GM08714 (cell line): ENCODE results near the gene SCPEP1.

Experiments
- H3K4me3 ChIP-seq: fragments of 200-500 bp; sonication (Bioruptor generic); 2 replicates; pipeline ENCODE4 v1.5.1; 2014; ENCODE audit warnings: mild to moderate bottlenecking, low read length, inconsistent platforms
- ZNF274 ChIP-seq: IDR thresholded peaks from 2 replicates; pipeline ENCODE4 v1.6.1; 2012; ENCODE audit warnings: mild to moderate bottlenecking, low read depth, low read length

Gene SCPEP1

GRCh38 chr17:57033296-57033695 is 55.4 kb downstream of the SCPEP1 start:
- no peak overlapping the region for H3K4me3 ChIP-seq
- TF ChIP-seq ZNF274: no peak

DNA sequence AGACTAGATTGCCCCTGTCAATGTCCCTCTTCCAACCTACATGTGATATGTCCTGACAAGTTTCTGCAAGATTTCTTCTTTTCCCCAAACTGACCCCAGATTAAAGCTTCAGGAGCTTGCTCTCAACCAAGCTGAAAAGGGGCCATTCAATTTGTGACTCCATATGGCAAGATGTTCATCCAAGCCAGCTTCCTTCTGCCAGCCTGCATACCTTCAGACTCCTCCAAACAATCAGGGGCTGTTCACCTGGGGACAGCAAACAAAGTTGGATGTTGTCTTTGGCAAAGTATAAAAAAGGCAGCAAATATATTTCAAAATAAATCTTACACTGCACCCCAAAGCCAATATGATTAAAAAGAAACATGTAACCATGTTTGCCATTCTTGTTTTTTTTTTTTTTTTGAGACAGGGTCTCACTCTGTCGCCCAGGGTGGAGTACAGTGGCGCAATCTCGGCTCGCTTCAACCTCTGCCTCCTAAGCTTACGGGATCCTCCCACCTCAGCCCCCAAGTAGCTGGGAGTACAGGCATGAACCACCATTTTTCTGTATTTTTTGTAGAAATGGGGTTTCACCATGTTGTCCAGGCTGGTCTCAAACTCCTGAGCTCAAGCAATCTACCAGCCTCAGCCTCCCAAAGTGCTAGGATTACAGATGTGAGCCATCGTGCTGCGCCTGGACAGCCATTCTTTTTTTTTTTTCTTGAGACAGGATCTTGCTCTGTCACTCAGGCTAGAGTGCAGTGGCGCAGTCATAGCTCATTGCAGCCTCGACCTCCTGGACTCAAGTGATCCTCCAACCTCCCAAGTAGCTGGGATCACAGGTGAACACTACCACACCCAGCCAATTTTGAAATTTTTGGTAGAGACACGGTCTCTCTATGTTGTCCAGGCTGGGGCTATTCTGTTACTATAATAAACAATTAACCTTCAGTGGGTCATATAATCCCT is 57.1 kb downstream of the SCPEP1 start:
- TF ChIP-seq ZNF274: no peak
- no peak overlapping the region for H3K4me3 ChIP-seq

DNA sequence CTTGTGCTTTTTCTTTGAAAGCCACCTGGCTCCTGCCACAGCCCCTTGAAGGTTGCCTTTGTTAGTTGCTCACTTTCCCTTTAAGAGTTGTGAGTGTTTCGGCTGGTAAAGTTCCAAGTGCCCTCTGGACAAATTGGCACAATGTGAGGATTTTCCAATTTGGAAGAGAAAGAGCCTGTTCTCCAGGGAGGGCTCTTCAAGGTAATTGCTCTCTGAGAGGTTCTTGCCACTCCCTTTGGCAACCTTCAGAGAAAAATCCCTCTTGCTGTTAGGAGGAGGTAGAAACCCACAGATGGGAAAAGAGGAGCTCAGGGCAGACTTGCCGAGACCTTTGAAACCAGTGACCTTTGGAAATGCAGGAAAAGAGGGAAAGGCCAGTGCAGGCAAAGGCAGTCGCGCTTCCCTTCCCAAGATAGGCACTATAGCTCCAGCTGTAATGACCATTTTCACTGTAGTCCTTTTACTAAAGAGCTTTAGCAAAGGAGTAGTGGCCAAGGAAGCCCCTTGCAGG is 58.1 kb downstream of the SCPEP1 start:
- no peak overlapping the region for H3K4me3 ChIP-seq
- no peak for TF ChIP-seq ZNF274

DNA sequence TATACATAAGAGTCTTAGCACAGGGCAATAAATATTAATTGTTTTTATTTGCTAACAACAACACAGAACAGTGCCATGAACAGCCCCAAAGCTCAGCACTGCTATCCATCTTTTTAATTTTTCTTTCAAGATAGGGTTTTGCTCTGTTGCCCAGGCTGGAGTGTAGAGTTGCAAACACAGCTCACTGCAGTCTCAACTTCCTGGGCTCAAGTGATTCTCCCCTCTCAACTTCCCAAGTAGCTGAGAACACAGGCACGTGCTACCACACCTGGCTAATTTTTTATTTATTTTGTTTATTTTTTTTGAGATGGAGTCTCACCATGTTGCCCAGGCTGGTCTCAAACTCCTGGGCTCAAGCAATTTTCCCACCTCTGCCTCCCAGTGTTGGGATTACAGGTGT is 59.5 kb downstream of the SCPEP1 start:
- H3K4me3 ChIP-seq: no peak overlapping the region
- no peak for TF ChIP-seq ZNF274

DNA sequence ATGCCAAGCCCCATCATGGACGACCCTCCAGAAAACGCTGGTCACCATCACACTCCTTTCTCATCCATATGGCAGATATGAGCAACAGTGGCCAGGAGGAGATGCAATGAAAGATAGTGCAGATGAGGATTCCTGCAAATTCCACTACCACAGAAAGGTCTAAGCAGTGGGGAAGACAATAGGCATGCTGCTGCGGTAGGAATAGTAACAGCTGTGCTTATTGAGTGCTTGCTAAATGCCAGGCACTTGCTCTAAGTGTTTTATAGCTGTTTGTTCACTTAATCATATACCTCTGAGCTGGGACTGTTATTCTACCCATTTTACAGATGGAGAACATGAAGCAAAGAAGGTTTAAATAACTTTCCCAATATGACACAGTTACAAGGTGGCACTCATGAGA is 60.6 kb downstream of the SCPEP1 start:
- no peak for TF ChIP-seq ZNF274
- no peak overlapping the region for H3K4me3 ChIP-seq

- H3K4me3 ChIP-seq: no peak overlapping the region
- no peak for TF ChIP-seq ZNF274
Measured at GRCh38 chr17:57040571-57040970, 62.6 kb downstream of the SCPEP1 start.

GRCh38 chr17:57043276-57043675 is 65.3 kb downstream of the SCPEP1 start:
- no peak for TF ChIP-seq ZNF274
- no peak overlapping the region for H3K4me3 ChIP-seq

- TF ChIP-seq ZNF274: no peak
- H3K4me3 ChIP-seq: no peak overlapping the region; the same call in 1 of the 2 replicates
Measured at GRCh38 chr17:57044976-57045867, 67.3 kb downstream of the SCPEP1 start.

DNA sequence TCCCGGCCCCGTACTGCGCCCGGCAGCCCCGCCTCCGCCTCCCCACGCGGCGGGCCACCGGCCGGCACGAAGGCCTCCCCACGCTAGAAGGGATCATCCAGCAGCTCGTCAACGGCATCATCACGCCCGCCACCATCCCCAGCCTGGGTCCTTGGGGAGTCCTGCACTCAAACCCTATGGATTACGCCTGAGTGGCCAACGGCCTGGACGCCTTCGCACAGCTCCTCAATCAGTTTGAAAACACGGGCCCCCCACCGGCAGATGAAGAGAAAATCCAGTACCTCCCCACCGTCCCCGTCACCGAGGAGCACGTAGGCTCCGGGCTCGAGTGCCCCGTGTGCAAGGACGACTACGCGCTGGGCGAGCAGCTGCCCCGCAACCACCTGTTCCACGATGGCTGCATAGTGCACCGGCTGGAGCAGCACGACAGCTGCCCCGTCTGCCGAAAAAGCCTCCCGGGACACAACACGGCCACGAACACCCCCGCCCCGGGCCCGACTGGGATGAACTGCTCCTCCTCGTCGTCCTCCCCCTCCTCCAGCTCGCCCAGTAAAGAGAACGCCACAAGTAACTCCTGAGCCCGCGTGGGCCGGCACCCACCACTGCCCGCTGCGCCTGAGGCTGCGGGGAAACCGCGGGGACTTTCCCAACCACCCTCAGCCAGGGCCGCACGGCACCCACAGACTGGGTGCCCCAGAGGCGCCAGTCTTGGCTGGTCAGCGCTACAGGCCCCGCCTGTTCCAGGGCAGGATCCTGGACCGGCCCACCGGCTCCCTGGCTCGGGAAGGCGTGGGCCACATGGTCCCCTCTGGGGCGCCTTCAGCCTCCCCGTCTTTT is 68.2 kb downstream of the SCPEP1 start:
- TF ChIP-seq ZNF274: no peak
- H3K4me3 ChIP-seq: peak overlapping the region; percentile 1; the same call in 1 of the 2 replicates

DNA sequence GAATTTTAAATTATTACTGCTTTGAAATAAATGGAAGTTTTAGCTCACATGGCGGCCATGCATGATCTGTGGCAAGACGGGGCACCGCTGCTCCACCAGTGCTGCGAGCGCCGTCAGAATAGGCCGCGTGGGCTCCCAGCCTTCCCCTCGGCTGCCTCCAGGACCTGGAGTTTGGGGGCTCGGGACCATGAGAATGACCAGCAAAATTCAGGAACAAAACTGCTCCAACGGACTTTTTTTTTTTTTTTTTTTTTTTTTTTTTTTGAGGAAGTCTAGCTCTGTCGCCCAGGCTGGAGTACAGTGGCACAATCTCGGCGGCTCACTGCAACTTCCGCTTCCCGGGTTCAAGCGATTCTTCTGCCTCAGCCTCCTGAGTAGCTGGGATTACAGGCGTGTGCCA is 68.8 kb downstream of the SCPEP1 start:
- TF ChIP-seq ZNF274: no peak
- H3K4me3 ChIP-seq: no peak overlapping the region

- no peak overlapping the region for H3K4me3 ChIP-seq
- no peak for TF ChIP-seq ZNF274
Measured at GRCh38 chr17:57048096-57048495, 70.2 kb downstream of the SCPEP1 start.

DNA sequence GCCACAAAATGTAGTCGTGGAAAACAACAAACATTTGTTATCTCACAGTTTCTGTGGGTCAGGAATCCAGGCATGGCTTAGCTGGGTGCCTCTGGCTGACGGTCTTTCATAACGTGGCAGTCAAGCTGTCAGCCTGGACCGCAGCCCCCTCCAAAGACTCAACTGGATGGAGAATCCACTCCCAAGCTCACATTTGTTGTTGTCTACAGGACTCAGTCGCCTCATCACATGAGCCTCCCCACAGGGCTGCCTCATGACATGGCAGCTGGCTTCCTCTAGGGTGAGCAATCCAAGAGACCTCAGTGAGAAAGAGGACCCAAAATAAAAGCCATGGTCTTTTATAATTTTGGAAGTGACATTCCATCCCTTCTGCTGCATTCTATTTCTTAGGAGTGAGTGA is 72.4 kb downstream of the SCPEP1 start:
- H3K4me3 ChIP-seq: no peak overlapping the region
- no peak for TF ChIP-seq ZNF274

- TF ChIP-seq ZNF274: no peak
- no peak overlapping the region for H3K4me3 ChIP-seq
Measured at GRCh38 chr17:57051886-57052361, 74.0 kb downstream of the SCPEP1 start.
